ENCODE results near the gene SPSB2.

Gene SPSB2

GRCh38 chr12:6845395-6845794 lies 27.7 kb downstream of the SPSB2 start:
- H2AFZ ChIP-seq (ENCODE audit: low read length), result no peak overlapping the region
- no peak overlapping the region for H3K9ac ChIP-seq (ENCODE audit: low read length)
- no peaks in the 10 kb centered on the region for H3K9me3 ChIP-seq (ENCODE audit: low read length)
- no peak overlapping the region for H3K4me2 ChIP-seq (ENCODE audit: low read length)
- H3K27ac ChIP-seq (ENCODE audit: low read depth, low read length, poor library complexity, severe bottlenecking), result no peak overlapping the region
- H3K4me3 ChIP-seq (ENCODE audit: low read depth, low read length, poor library complexity, severe bottlenecking), result no peak overlapping the region
- H3K4me1 ChIP-seq (ENCODE audit: insufficient read depth, low read length, severe bottlenecking), result peaks cover 44% of the 10 kb centered on the region
- TF ChIP-seq EZH2 (IDR thresholded peaks at IDR 0.05; ENCODE audit: borderline replicate concordance, low read length), result no peak
- TF ChIP-seq, protein P1, sequence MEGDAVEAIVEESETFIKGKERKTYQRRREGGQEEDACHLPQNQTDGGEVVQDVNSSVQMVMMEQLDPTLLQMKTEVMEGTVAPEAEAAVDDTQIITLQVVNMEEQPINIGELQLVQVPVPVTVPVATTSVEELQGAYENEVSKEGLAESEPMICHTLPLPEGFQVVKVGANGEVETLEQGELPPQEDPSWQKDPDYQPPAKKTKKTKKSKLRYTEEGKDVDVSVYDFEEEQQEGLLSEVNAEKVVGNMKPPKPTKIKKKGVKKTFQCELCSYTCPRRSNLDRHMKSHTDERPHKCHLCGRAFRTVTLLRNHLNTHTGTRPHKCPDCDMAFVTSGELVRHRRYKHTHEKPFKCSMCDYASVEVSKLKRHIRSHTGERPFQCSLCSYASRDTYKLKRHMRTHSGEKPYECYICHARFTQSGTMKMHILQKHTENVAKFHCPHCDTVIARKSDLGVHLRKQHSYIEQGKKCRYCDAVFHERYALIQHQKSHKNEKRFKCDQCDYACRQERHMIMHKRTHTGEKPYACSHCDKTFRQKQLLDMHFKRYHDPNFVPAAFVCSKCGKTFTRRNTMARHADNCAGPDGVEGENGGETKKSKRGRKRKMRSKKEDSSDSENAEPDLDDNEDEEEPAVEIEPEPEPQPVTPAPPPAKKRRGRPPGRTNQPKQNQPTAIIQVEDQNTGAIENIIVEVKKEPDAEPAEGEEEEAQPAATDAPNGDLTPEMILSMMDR (IDR thresholded peaks at IDR 0.05; ENCODE audit: low read length), result no peak
- H4K20me1 ChIP-seq (ENCODE audit: insufficient read depth, low read length), result no peaks in the 10 kb centered on the region
- H3K79me2 ChIP-seq (ENCODE audit: insufficient read depth, low read length), result peaks cover 3% of the 10 kb centered on the region; the same call in 1 of the 2 replicates
- H3F3A ChIP-seq (ENCODE audit: insufficient read depth, low read length), result 0 out of 2 replicates have a peak, but pooled peaks cover 3% of the 10 kb centered on the region
- H3K9me2 ChIP-seq (ENCODE audit: low read depth, low read length), result no peaks in the 10 kb centered on the region
- peaks cover 43% of the 10 kb centered on the region for H3K36me3 ChIP-seq (ENCODE audit: insufficient read depth, low read length)
- no peaks in the 10 kb centered on the region for H3K27me3 ChIP-seq (ENCODE audit: insufficient read depth, low read length)

GRCh38 chr12:6843118-6843902 lies 29.8 kb downstream of the SPSB2 start:
- no peak overlapping the region for H3K27ac ChIP-seq (ENCODE audit: low read depth, low read length, poor library complexity, severe bottlenecking)
- 0 out of 2 replicates have a peak, but pooled peaks cover 3% of the 10 kb centered on the region for H3F3A ChIP-seq (ENCODE audit: insufficient read depth, low read length)
- H3K4me1 ChIP-seq (ENCODE audit: insufficient read depth, low read length, severe bottlenecking), result peaks cover 41% of the 10 kb centered on the region
- H2AFZ ChIP-seq (ENCODE audit: low read length), result no peak overlapping the region
- peak overlapping the region; percentile 8 for H3K4me3 ChIP-seq (ENCODE audit: low read depth, low read length, poor library complexity, severe bottlenecking)
- no peaks in the 10 kb centered on the region for H4K20me1 ChIP-seq (ENCODE audit: insufficient read depth, low read length)
- H3K9me2 ChIP-seq (ENCODE audit: low read depth, low read length), result no peaks in the 10 kb centered on the region
- H3K79me2 ChIP-seq (ENCODE audit: insufficient read depth, low read length), result no peaks in the 10 kb centered on the region
- no peaks in the 10 kb centered on the region for H3K9me3 ChIP-seq (ENCODE audit: low read length)
- peak overlapping the region; percentile 13; the same call in 1 of the 2 replicates for H3K9ac ChIP-seq (ENCODE audit: low read length)
- peaks cover 25% of the 10 kb centered on the region; the same call in 1 of the 2 replicates for H3K36me3 ChIP-seq (ENCODE audit: insufficient read depth, low read length)
- peak overlapping the region; percentile 42; the same call in 1 of the 2 replicates for H3K4me2 ChIP-seq (ENCODE audit: low read length)
- no peaks in the 10 kb centered on the region for H3K27me3 ChIP-seq (ENCODE audit: insufficient read depth, low read length)
- TF ChIP-seq EZH2 (IDR thresholded peaks at IDR 0.05; ENCODE audit: borderline replicate concordance, low read length), result no peak
- TF ChIP-seq, protein P1 (IDR thresholded peaks at IDR 0.05; ENCODE audit: low read length), result peak; percentile 38; the same call in 1 of the 2 replicates

GRCh38 chr12:6842075-6842474 lies 31.0 kb downstream of the SPSB2 start:
- H3K9me3 ChIP-seq (ENCODE audit: low read length), result no peaks in the 10 kb centered on the region
- 0 out of 2 replicates have a peak, but pooled peaks cover 3% of the 10 kb centered on the region for H3F3A ChIP-seq (ENCODE audit: insufficient read depth, low read length)
- H3K27me3 ChIP-seq (ENCODE audit: insufficient read depth, low read length), result no peaks in the 10 kb centered on the region; the same call in 1 of the 2 replicates
- TF ChIP-seq, protein P1 (IDR thresholded peaks at IDR 0.05; ENCODE audit: low read length), result no peak
- no peak for TF ChIP-seq EZH2 (IDR thresholded peaks at IDR 0.05; ENCODE audit: borderline replicate concordance, low read length)
- peaks cover 41% of the 10 kb centered on the region for H3K4me1 ChIP-seq (ENCODE audit: insufficient read depth, low read length, severe bottlenecking)
- H2AFZ ChIP-seq (ENCODE audit: low read length), result no peak overlapping the region
- no peak overlapping the region for H3K27ac ChIP-seq (ENCODE audit: low read depth, low read length, poor library complexity, severe bottlenecking)
- H3K9ac ChIP-seq (ENCODE audit: low read length), result no peak overlapping the region
- H3K4me2 ChIP-seq (ENCODE audit: low read length), result no peak overlapping the region
- no peaks in the 10 kb centered on the region for H4K20me1 ChIP-seq (ENCODE audit: insufficient read depth, low read length)
- H3K36me3 ChIP-seq (ENCODE audit: insufficient read depth, low read length), result peaks cover 12% of the 10 kb centered on the region; the same call in 1 of the 2 replicates
- H3K79me2 ChIP-seq (ENCODE audit: insufficient read depth, low read length), result no peaks in the 10 kb centered on the region
- H3K4me3 ChIP-seq (ENCODE audit: low read depth, low read length, poor library complexity, severe bottlenecking), result no peak overlapping the region
- no peaks in the 10 kb centered on the region for H3K9me2 ChIP-seq (ENCODE audit: low read depth, low read length)
